Mesendoderm (in vitro differentiated cells): ENCODE results near the gene HTR1B. TPM values are rescaled to one million over a fixed set of nuclear protein-coding genes. Genes with fewer than 3 reads are reported as not detected.

Experiments used
- DNase-seq: peaks from one replicate; pipeline ENCODE4 v3.0.0; 2013
- H2AK5ac ChIP-seq: 2 replicates; pipeline ENCODE4 v1.6.1; 2013; ENCODE audit warnings: low read length, inconsistent platforms
- H2BK120ac ChIP-seq: 2 replicates; pipeline ENCODE4 v1.6.1; 2013; ENCODE audit warnings: low read depth, mild to moderate bottlenecking, low read length, moderate library complexity, mixed read lengths
- H2BK15ac ChIP-seq: replicated peaks from 2 replicates; pipeline ENCODE4 v1.6.1; 2013; ENCODE audit warnings: low read depth, mild to moderate bottlenecking, moderate library complexity
- H2BK5ac ChIP-seq: 2 replicates; pipeline ENCODE4 v1.6.1; 2013; ENCODE audit warnings: low read length, inconsistent platforms
- H3K18ac ChIP-seq: 2 replicates; pipeline ENCODE4 v1.6.1; 2013; ENCODE audit warnings: mild to moderate bottlenecking, low read length, mixed read lengths
- H3K23ac ChIP-seq: one replicate; pipeline ENCODE4 v1.6.1; 2013; ENCODE audit warnings: low read length
- H3K27ac ChIP-seq: 2 replicates; pipeline ENCODE4 v1.5.1; 2013; ENCODE audit warnings: low read depth, mild to moderate bottlenecking, inconsistent platforms, low read length, moderate library complexity
- H3K27me3 ChIP-seq: 2 replicates; pipeline ENCODE4 v1.6.1; 2013; ENCODE audit warnings: low read length, control low read depth, mild to moderate bottlenecking, inconsistent platforms; ENCODE audit not compliant: insufficient read depth, poor library complexity
- H3K36me3 ChIP-seq: 2 replicates; pipeline ENCODE4 v1.6.1; 2013; ENCODE audit warnings: low read length, inconsistent platforms; ENCODE audit not compliant: control insufficient read depth, insufficient read depth
- H3K4ac ChIP-seq: one replicate; pipeline ENCODE4 v1.6.1; 2013; ENCODE audit warnings: low read depth, mild to moderate bottlenecking, low read length, moderate library complexity
- H3K4me1 ChIP-seq: 2 replicates; pipeline ENCODE4 v1.6.1; 2013; ENCODE audit warnings: low read depth, low read length, inconsistent platforms; ENCODE audit not compliant: control insufficient read depth
- H3K4me2 ChIP-seq: 2 replicates; pipeline ENCODE4 v1.6.1; 2013; ENCODE audit warnings: low read length
- H3K4me3 ChIP-seq: 2 replicates; pipeline ENCODE4 v1.5.1; 2013; ENCODE audit warnings: mild to moderate bottlenecking, low read length
- H3K56ac ChIP-seq: one replicate; pipeline ENCODE4 v1.6.1; 2013; ENCODE audit warnings: low read length
- H3K79me1 ChIP-seq: 2 replicates; pipeline ENCODE4 v1.6.1; 2013; ENCODE audit warnings: low read length, inconsistent platforms
- H3K79me2 ChIP-seq: 2 replicates; pipeline ENCODE4 v1.6.1; 2013; ENCODE audit warnings: mild to moderate bottlenecking, low read length; ENCODE audit not compliant: control insufficient read depth, insufficient read depth
- H3K9ac ChIP-seq: 2 replicates; pipeline ENCODE4 v1.6.1; 2013; ENCODE audit warnings: low read length, inconsistent platforms
- H4K5ac ChIP-seq: one replicate; pipeline ENCODE4 v1.6.1; 2013; ENCODE audit warnings: low read length
- H4K8ac ChIP-seq: one replicate; pipeline ENCODE4 v1.6.1; 2013; ENCODE audit warnings: low read depth, mild to moderate bottlenecking, control low read depth, low read length, moderate library complexity
- WGBS: extraction: QIAGEN DNeasy Blood & Tissue Kit; methylation state at CpG from one replicate; pipeline ENCODE4 v1.1.7; 2013; ENCODE audit warnings: low lambda C conversion rate, missing lambda C conversion rate; ENCODE audit not compliant: insufficient coverage; ENCODE audit errors: extremely low coverage; 5-methylcytosine and 5-hydroxymethylcytosine counted together
- polyA plus RNA-seq, 2 experiments: library from polyadenylated mRNA; stranded (reverse); fragments of 200-250 nt; gene quantifications; one replicate each; pipeline ENCODE4 v1.2.3, GENCODE V29; 2013

The HTR1B gene
- polyA plus RNA-seq (2013, experiment 1 of 2) = 0.38 TPM
- polyA plus RNA-seq (2013, experiment 2 of 2) = 0.42 TPM

DNA sequence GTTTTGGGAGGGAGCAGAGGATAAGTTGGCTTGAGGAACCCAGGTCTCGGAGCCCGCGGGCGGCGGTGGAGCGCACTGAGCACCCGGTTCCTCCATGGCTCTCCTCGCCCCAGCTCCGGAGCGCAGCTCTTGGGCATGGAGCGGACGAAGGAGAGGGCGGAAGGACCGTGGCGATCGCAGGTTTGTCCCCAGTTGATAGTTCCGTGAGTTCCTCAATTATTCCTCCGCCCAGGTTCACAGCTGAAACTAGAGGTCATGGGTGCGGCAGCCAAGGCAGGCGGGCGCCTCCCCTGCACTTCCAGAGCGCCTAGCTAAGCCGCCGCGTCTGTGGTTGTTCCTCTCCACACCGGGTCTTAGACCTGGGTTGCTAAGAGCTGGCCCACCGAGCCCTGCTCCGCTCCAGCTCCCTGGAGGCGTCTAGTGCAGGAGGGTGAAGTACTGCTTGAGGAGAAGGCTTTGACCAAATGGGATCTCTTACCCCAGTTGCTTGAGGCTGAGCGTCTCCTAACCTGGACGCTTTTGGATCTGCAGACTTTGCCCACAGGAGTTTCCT is at the start of gene HTR1B:
Gene HTR1B (minus strand): TSS at position 184 of the 553 bp plus-strand sequence. CDS start 88 bp downstream, at position 96.
- Histone ChIP-seq H2AK5ac (no peak within 1 kb of the TSS), H2BK5ac (no peak within 1 kb of the TSS), H3K4me2 (peak within 1 kb of the TSS; percentile 100), H3K9ac (peak within 1 kb of the TSS; percentile 77), H2BK120ac (no peak within 1 kb of the TSS), H3K27ac (no peak within 1 kb of the TSS), H3K79me2 (no peaks in the 10 kb centered on the region), H3K4me3 (peak within 1 kb of the TSS; percentile 62), H2BK15ac (no peak within 1 kb of the TSS), H3K4ac (no peak within 1 kb of the TSS), H3K36me3 (no peaks in the 10 kb centered on the region), H3K18ac (no peak within 1 kb of the TSS), H3K23ac (peak within 1 kb of the TSS; percentile 56), H3K79me1 (no peaks in the 10 kb centered on the region), H3K27me3 (peaks cover 4% of the 10 kb centered on the region), H4K8ac (no peak within 1 kb of the TSS), H3K56ac (peak within 1 kb of the TSS; percentile 84), H4K5ac (no peak within 1 kb of the TSS), H3K4me1 (no peaks in the 10 kb centered on the region)
- WGBS = no CpG with 5 or more reads among the region's 31 CpGs
- peak; percentile 85 for DNase-seq

DNA sequence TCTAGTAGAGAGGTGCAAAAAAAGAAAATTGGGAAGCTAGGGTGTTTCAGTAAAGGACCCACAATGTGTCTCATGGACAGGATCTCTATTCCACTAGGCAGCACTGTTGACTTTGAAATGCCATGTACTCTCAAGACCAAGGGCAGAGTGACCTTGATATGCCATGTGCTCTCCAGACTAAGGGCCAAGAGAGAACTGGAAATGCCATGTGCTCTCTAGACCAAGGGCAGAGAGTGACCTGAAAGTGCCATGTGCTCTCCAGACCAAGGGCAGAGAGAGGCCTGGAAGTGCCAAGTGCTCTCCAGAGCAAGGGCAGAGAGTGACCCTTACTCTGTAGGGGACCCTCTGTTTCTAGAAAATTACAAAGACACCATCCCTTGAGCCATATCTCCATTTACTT is 49.3 kb upstream of the HTR1B start:
- no peaks in the 10 kb centered on the region for H3K79me2 ChIP-seq
- no peak overlapping the region for H3K4me3 ChIP-seq
- no peak overlapping the region for H3K4ac ChIP-seq
- H2BK120ac ChIP-seq = no peak overlapping the region
- H3K27me3 ChIP-seq = no peaks in the 10 kb centered on the region
- no peak overlapping the region for H4K8ac ChIP-seq
- H2AK5ac ChIP-seq = no peak overlapping the region
- H3K23ac ChIP-seq = no peak overlapping the region
- no peak overlapping the region for H3K4me2 ChIP-seq
- H3K9ac ChIP-seq = no peak overlapping the region
- no peak overlapping the region for H2BK15ac ChIP-seq
- H3K56ac ChIP-seq = no peak overlapping the region
- no peak overlapping the region for H3K18ac ChIP-seq
- no peak overlapping the region for H3K27ac ChIP-seq
- H4K5ac ChIP-seq = no peak overlapping the region
- H3K79me1 ChIP-seq = no peaks in the 10 kb centered on the region
- H3K4me1 ChIP-seq = no peaks in the 10 kb centered on the region
- no peaks in the 10 kb centered on the region for H3K36me3 ChIP-seq
- no peak for DNase-seq
- H2BK5ac ChIP-seq = no peak overlapping the region

DNA sequence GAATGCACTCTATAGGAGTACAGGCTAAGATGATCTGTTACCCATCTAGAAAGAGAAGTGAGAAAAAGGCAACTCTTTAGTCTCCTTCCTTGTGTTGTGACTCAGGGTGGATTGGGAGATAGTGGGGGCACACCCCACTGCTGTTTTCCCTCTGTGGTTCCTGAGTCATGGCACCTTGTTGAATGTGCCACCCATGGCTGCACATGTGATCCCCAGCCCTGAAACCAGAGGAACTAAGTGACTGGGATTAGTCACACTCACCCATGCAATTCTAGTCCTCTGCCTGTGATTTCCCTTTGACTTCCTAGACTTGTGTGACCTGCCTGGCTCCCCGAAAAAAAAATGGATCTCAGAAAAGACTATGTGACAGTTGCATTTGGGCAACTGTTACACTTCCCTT is 48.6 kb upstream of the HTR1B start:
- no peak overlapping the region for H4K5ac ChIP-seq
- H3K23ac ChIP-seq = no peak overlapping the region
- H3K79me1 ChIP-seq = no peaks in the 10 kb centered on the region
- no peak overlapping the region for H3K4me3 ChIP-seq
- no peak overlapping the region for H3K27ac ChIP-seq
- no peaks in the 10 kb centered on the region for H3K79me2 ChIP-seq
- no peak overlapping the region for H2BK15ac ChIP-seq
- H2AK5ac ChIP-seq = no peak overlapping the region
- no peak overlapping the region for H3K4ac ChIP-seq
- H3K36me3 ChIP-seq = no peaks in the 10 kb centered on the region
- no peak overlapping the region for H2BK120ac ChIP-seq
- WGBS = no CpG with 5 or more reads among the region's 1 CpG
- no peaks in the 10 kb centered on the region for H3K27me3 ChIP-seq
- H4K8ac ChIP-seq = no peak overlapping the region
- H3K9ac ChIP-seq = no peak overlapping the region
- no peak overlapping the region for H2BK5ac ChIP-seq
- no peak overlapping the region for H3K4me2 ChIP-seq
- H3K56ac ChIP-seq = no peak overlapping the region
- no peaks in the 10 kb centered on the region for H3K4me1 ChIP-seq
- H3K18ac ChIP-seq = no peak overlapping the region
- DNase-seq = no peak

- no CpG with 5 or more reads among the region's 1 CpG for WGBS
Observed at GRCh38 chr6:77502981-77503380, 39.7 kb upstream of the HTR1B start.

GRCh38 chr6:77492530-77492929 is 29.2 kb upstream of the HTR1B start:
- H3K79me2 ChIP-seq = no peaks in the 10 kb centered on the region
- H3K27me3 ChIP-seq = no peaks in the 10 kb centered on the region
- no peak overlapping the region for H2BK5ac ChIP-seq
- DNase-seq = no peak
- H3K23ac ChIP-seq = no peak overlapping the region
- H3K4ac ChIP-seq = no peak overlapping the region
- no CpG with 5 or more reads among the region's 2 CpGs for WGBS
- no peak overlapping the region for H2BK15ac ChIP-seq
- no peak overlapping the region for H3K4me3 ChIP-seq
- no peaks in the 10 kb centered on the region for H3K79me1 ChIP-seq
- no peak overlapping the region for H3K27ac ChIP-seq
- no peak overlapping the region for H2BK120ac ChIP-seq
- H4K8ac ChIP-seq = no peak overlapping the region
- H3K9ac ChIP-seq = no peak overlapping the region
- no peak overlapping the region for H3K56ac ChIP-seq
- no peak overlapping the region for H3K4me2 ChIP-seq
- H4K5ac ChIP-seq = no peak overlapping the region
- H3K18ac ChIP-seq = no peak overlapping the region
- H3K36me3 ChIP-seq = no peaks in the 10 kb centered on the region
- no peak overlapping the region for H2AK5ac ChIP-seq
- H3K4me1 ChIP-seq = no peaks in the 10 kb centered on the region

More at GRCh38 chr6:77502981-77503380, 39.7 kb upstream of the HTR1B start:
- no peak overlapping the region for H4K8ac ChIP-seq
- no peaks in the 10 kb centered on the region for H3K27me3 ChIP-seq
- no peaks in the 10 kb centered on the region for H3K79me1 ChIP-seq
- H3K4me3 ChIP-seq = no peak overlapping the region
- H3K4me2 ChIP-seq = no peak overlapping the region
- no peaks in the 10 kb centered on the region for H3K79me2 ChIP-seq
- no peak overlapping the region for H2BK15ac ChIP-seq
- no peaks in the 10 kb centered on the region for H3K36me3 ChIP-seq
- H3K23ac ChIP-seq = no peak overlapping the region
- no peak overlapping the region for H3K56ac ChIP-seq
- DNase-seq = no peak
- H2AK5ac ChIP-seq = no peak overlapping the region
- no peak overlapping the region for H3K27ac ChIP-seq
- H3K4ac ChIP-seq = no peak overlapping the region
- H2BK120ac ChIP-seq = no peak overlapping the region
- H4K5ac ChIP-seq = no peak overlapping the region
- H3K9ac ChIP-seq = no peak overlapping the region
- H2BK5ac ChIP-seq = no peak overlapping the region
- no peaks in the 10 kb centered on the region for H3K4me1 ChIP-seq
- no peak overlapping the region for H3K18ac ChIP-seq

DNA sequence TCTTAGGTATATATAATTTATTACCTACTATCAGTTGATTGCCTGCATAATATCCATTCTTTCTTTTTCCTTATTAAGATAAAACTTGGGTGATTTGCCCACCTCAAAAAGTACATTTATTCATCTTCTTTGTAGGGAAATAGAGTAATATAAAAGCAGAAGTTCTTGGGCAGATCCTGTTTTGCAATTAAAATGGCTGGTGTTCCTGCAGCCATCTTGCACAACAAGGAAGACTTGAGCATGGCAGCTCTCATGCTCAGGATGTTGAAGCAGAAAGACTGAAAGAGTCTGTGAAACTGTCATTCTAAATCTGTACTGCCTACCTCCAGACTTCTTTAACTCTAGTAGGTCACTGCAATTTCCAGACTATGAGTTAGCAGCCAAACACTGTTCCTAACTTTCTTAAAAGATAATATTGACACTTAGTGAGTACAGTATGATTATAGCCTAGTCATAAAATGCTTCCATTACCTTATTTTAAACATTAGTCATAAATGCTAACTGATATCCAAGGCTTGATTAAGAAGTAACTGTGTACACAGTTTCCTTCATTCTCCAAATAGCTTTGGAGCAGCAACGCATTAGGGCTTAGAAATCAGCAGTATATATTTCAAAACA is 24.6 kb upstream of the HTR1B start:
- Histone ChIP-seq H3K27me3 (no peaks in the 10 kb centered on the region), H4K8ac (no peak overlapping the region), H3K9ac (no peak overlapping the region), H3K4me2 (no peak overlapping the region), H3K4me3 (no peak overlapping the region), H3K56ac (no peak overlapping the region), H3K23ac (no peak overlapping the region), H3K27ac (no peak overlapping the region), H4K5ac (no peak overlapping the region), H3K4me1 (no peaks in the 10 kb centered on the region), H3K18ac (no peak overlapping the region), H3K79me1 (no peaks in the 10 kb centered on the region), H2BK15ac (no peak overlapping the region), H3K36me3 (no peaks in the 10 kb centered on the region), H3K4ac (no peak overlapping the region), H2BK120ac (no peak overlapping the region), H2BK5ac (no peak overlapping the region), H3K79me2 (no peaks in the 10 kb centered on the region), H2AK5ac (no peak overlapping the region)
- WGBS = no CpG with 5 or more reads among the region's 1 CpG
- no peak for DNase-seq
